ENCODE data around the gene ADGRD1. TPM values are rescaled to one million over a fixed set of nuclear protein-coding genes. Genes with fewer than 3 reads are reported as not detected.

ADGRD1 gene
- total RNA-seq, 1 donor from 2014 or later = 35.8 TPM

DNA sequence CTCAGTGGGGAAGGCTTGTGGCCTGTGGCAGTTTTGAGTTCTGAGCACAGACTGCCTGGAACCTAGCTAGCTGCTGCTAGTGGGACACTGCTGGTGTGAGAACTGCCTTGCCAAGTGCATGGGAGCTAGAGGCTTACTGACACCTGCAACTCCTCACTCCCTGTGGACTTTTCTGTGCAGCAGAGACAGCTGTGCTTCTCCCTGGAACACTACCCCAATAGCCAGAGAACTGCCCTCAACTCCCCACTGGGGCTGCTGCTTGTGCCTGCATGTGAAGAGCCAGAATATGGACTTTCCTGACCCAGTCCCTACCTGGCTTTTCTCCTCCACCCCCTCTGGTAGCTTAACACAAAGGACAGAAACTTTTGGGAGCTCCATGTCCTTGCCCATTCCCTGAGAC lies 222.6 kb downstream of the ADGRD1 start:
- H3K36me3 ChIP-seq = no peaks in the 10 kb centered on the region
- no peak overlapping the region for H3K27ac ChIP-seq
- H3K27me3 ChIP-seq = no peaks in the 10 kb centered on the region
- H3K4me1 ChIP-seq = no peaks in the 10 kb centered on the region
- TF ChIP-seq, protein P1, sequence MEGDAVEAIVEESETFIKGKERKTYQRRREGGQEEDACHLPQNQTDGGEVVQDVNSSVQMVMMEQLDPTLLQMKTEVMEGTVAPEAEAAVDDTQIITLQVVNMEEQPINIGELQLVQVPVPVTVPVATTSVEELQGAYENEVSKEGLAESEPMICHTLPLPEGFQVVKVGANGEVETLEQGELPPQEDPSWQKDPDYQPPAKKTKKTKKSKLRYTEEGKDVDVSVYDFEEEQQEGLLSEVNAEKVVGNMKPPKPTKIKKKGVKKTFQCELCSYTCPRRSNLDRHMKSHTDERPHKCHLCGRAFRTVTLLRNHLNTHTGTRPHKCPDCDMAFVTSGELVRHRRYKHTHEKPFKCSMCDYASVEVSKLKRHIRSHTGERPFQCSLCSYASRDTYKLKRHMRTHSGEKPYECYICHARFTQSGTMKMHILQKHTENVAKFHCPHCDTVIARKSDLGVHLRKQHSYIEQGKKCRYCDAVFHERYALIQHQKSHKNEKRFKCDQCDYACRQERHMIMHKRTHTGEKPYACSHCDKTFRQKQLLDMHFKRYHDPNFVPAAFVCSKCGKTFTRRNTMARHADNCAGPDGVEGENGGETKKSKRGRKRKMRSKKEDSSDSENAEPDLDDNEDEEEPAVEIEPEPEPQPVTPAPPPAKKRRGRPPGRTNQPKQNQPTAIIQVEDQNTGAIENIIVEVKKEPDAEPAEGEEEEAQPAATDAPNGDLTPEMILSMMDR (IDR thresholded peaks at IDR 0.05) = no peak
- no peak for TF ChIP-seq POLR2AphosphoS5 (IDR thresholded peaks at IDR 0.05; ENCODE audit: insufficient read depth in 1 of 2, low read depth in 1 of 2)
- TF ChIP-seq POLR2A (IDR thresholded peaks at IDR 0.05) = no peak
- intact Hi-C loops (cut with DNase I) = no loop called here
- H3K9me3 ChIP-seq = no peaks in the 10 kb centered on the region
- H3K4me3 ChIP-seq = no peak overlapping the region
- DNase-seq (ENCODE audit: extremely low spot score in 2 of 2) = peak in 1 of 2 donors; percentile 72

DNA sequence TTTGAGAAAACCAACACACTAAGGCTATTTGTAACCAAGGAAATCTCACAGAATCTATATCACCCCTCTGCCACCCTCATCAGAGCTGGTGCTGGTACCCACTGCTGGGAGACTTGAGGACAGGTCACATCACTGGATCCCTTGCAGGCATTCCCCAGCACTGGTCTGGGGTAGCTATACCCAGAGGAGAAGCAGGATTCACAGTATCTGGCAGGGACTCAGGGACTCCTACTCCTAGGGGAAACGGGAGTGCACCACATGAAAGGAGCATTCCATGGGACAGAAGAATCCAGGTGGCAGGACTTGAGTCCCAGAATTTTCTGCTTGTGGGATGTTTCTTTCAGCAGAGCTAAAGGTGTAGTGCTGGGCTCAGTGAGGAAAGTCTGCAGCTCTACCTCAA lies 223.2 kb downstream of the ADGRD1 start:
- Histone ChIP-seq H3K9me3 (no peaks in the 10 kb centered on the region), H3K36me3 (no peaks in the 10 kb centered on the region), H3K27ac (no peak overlapping the region), H3K4me1 (no peaks in the 10 kb centered on the region), H3K4me3 (no peak overlapping the region), H3K27me3 (no peaks in the 10 kb centered on the region)
- intact Hi-C loops (cut with DNase I) = no loop called here
- DNase-seq (ENCODE audit: extremely low spot score in 2 of 2) = peak in 1 of 2 donors; percentile 32
- TF ChIP-seq POLR2AphosphoS5 (IDR thresholded peaks at IDR 0.05; ENCODE audit: insufficient read depth in 1 of 2, low read depth in 1 of 2) = no peak
- TF ChIP-seq POLR2A (IDR thresholded peaks at IDR 0.05) = no peak
- TF ChIP-seq, protein P1 (IDR thresholded peaks at IDR 0.05) = no peak

DNA sequence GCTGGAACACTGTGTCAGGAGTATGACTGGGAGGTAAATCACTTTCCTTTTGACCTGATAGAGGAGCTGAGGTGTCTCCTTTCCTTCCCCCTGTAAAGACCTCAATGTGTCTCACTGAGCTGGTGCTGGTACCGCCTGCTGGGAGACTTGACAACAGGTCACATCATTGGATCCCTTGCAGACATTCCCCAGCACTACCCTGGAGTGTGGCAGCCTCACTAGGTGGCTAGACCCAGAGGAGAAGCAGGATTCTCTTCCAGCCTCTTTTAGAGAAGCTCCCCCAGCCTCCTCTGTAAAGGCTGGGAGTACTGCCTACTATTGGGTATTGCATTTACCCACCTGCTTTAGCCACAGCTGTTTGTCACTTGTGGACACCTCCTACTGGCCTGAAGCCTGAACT lies 223.9 kb downstream of the ADGRD1 start:
- H3K27ac ChIP-seq = no peak overlapping the region
- no peaks in the 10 kb centered on the region for H3K36me3 ChIP-seq
- no peaks in the 10 kb centered on the region for H3K27me3 ChIP-seq
- peak in 1 of 2 donors; percentile 47 for DNase-seq (ENCODE audit: extremely low spot score in 2 of 2)
- intact Hi-C loops (cut with DNase I) = no loop called here
- H3K9me3 ChIP-seq = no peaks in the 10 kb centered on the region
- H3K4me3 ChIP-seq = no peak overlapping the region
- H3K4me1 ChIP-seq = no peaks in the 10 kb centered on the region
- TF ChIP-seq POLR2AphosphoS5 (IDR thresholded peaks at IDR 0.05; ENCODE audit: insufficient read depth in 1 of 2, low read depth in 1 of 2) = no peak
- TF ChIP-seq, protein P1 (IDR thresholded peaks at IDR 0.05) = no peak
- TF ChIP-seq POLR2A (IDR thresholded peaks at IDR 0.05) = no peak

DNA sequence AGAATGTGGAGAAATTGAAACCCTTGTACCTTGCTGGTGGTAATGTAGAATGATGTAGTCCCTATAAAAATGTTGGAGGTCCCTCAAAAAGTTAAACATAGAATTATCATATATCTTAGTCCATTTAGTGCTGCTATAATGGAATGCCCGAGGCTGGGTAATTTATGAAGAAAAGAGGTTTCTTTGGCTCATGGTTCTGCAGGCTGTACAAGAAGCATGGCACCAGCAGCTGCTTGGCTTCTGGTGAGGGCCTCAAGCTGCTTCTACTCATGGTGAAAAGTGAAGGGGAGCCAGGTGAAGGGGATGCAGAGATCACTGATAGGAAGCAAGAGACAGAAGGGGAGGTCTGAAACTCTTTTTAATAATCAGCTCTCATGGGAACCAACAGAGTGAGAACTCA lies 233.9 kb downstream of the ADGRD1 start:
- no peaks in the 10 kb centered on the region for H3K9me3 ChIP-seq
- H3K27ac ChIP-seq = no peak overlapping the region
- H3K36me3 ChIP-seq = no peaks in the 10 kb centered on the region
- H3K27me3 ChIP-seq = no peaks in the 10 kb centered on the region
- intact Hi-C loops (cut with DNase I) = no loop called here
- no peak for DNase-seq (ENCODE audit: extremely low spot score in 2 of 2)
- H3K4me3 ChIP-seq = no peak overlapping the region
- H3K4me1 ChIP-seq = no peaks in the 10 kb centered on the region
- no peak for TF ChIP-seq POLR2A (IDR thresholded peaks at IDR 0.05)
- TF ChIP-seq POLR2AphosphoS5 (IDR thresholded peaks at IDR 0.05; ENCODE audit: insufficient read depth in 1 of 2, low read depth in 1 of 2) = no peak
- TF ChIP-seq, protein P1 (IDR thresholded peaks at IDR 0.05) = no peak

DNA sequence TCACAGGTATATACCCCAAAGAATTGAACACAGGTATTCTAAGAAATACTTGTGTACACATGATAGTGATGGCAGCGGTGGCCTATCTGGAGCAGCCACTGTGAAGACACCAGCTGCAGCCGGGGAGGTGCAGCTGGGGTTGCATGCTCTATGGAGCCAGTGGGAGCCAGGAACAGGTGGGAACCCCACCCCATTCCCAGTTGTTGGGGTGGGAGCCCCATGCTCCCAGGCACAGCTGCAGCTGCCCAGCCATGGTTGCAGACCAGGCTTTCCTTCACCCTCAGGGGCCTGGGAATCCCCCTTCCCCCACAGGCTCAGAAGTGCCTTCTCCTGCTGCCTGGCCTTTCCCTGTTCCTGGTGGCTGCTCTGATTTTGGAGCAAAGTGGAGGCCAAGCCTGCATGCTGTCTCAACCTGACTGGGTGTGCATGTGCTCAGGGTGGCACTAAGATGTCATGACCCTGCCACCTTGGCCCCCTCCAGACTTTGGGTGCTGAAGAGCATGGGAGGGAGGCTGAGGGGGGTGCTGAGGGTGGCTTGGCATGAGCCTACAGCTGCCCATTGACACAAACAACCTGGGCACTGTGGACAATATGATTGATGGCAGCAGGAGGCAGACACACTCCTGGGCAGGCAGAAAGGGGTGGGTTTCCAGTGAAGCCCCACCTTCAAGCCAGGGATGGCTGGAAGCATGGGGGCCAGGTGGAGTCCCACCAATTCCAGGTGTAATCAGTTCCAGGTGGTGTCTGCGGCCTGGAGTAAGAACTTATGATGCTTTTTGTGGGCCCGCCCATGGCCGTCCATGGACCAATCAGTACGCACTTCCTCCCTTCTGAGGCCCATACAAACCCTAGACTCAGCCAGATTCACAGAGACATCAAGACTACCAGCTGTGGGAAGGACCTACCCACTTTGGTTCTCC lies 234.7 kb downstream of the ADGRD1 start:
- peak in 1 of 2 donors; percentile 65 for DNase-seq (ENCODE audit: extremely low spot score in 2 of 2)
- no peaks in the 10 kb centered on the region for H3K36me3 ChIP-seq
- H3K27me3 ChIP-seq = no peaks in the 10 kb centered on the region
- H3K27ac ChIP-seq = no peak overlapping the region
- TF ChIP-seq POLR2A (IDR thresholded peaks at IDR 0.05) (no peak), POLR2AphosphoS5 (IDR thresholded peaks at IDR 0.05; ENCODE audit: insufficient read depth in 1 of 2, low read depth in 1 of 2) (no peak)
- TF ChIP-seq, protein P1 (IDR thresholded peaks at IDR 0.05) = no peak
- H3K4me1 ChIP-seq = no peaks in the 10 kb centered on the region
- intact Hi-C loops (cut with DNase I) = no loop called here
- H3K9me3 ChIP-seq = no peaks in the 10 kb centered on the region
- no peak overlapping the region for H3K4me3 ChIP-seq

Measured in vagina (tissue), 2 donors.